ENCODE measurements around the gene B4GALT2.

B4GALT2 gene

DNA sequence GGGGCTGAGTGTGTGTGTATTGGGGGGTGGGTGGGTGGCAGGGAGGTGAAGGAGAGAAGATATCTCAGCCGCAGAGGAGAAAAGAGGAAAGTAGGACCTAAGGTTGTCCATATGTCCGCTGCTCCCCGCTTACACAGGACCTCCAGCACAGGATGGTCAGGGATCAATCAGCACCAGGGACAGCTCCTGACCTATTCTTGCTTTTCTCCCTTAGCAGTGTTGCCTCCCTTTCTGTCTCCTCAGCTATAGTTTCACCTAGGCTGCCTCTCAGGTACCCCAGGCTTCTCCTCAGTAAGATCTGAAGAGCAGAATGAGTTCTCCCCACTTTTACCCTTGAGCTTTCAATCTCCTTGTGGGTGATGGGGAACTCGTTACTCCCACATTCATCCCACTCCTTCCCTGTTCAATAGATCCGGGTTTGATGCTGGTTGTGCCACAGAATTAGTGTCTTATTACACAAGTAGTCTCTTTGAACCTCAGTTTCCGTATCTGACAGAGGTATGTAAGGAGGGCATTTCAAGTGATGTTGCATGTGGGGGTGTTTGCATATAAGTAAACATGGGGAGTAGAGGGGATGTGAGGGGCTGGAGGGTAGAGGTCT, 10.6 kb upstream of the B4GALT2 start:
- in situ Hi-C loops (cut with HindIII; ENCODE audit: low sequenced_read_pairs): no loop called here

GRCh38 chr1:43969416-43969745, 9.6 kb upstream of the B4GALT2 start:
- in situ Hi-C loops (cut with HindIII; ENCODE audit: low sequenced_read_pairs): no loop called here

GRCh38 chr1:43969746-43970466, 9.1 kb upstream of the B4GALT2 start, which contains the start of gene DPH2:
TSS of gene DPH2 (plus strand) at chr1:43970010. CDS start at chr1:43970176, 166 bp downstream.
- in situ Hi-C loops (cut with HindIII; ENCODE audit: low sequenced_read_pairs): loop anchor here (5.0 kb wide), 1 partner anchor 203 kb away; no protein-coding TSS in a partner anchor

DNA sequence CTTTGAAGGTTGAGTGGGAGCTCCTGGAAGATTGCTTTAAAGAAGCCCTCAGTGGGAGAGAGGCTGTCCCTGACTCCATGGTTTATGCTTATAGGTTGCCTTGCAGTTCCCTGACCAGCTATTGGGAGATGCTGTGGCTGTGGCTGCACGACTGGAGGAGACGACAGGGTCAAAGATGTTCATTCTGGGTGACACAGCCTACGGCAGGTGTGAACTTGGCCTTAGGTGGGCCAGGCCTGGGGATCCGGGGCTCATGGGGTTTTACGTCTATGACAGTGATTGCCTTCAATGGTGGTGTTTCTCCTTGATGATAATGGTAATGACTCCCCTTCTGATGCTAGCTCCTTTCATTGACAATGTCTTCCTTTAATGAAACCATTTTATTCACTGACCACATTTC, 8.5 kb upstream of the B4GALT2 start:
- in situ Hi-C loops (cut with HindIII; ENCODE audit: low sequenced_read_pairs): loop anchor here (5.0 kb wide), 1 partner anchor 203 kb away; no protein-coding TSS in a partner anchor

DNA sequence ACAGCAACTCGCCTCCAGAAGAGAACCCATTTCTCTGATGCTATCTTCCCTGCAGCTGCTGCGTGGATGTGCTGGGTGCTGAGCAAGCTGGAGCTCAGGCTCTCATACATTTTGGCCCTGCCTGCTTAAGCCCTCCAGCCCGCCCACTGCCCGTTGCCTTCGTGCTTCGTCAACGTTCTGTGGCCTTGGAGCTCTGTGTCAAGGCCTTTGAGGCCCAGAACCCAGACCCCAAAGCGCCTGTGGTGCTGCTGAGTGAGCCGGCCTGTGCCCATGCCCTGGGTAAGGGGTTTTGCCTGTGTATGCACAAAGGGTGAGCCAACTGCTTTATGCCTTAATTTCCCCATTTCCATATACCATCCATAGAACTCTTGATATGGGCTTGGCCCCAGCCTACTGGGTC, 8.1 kb upstream of the B4GALT2 start:
- in situ Hi-C loops (cut with HindIII; ENCODE audit: low sequenced_read_pairs): loop anchor here (5.0 kb wide), 1 partner anchor 204 kb away; no protein-coding TSS in a partner anchor

DNA sequence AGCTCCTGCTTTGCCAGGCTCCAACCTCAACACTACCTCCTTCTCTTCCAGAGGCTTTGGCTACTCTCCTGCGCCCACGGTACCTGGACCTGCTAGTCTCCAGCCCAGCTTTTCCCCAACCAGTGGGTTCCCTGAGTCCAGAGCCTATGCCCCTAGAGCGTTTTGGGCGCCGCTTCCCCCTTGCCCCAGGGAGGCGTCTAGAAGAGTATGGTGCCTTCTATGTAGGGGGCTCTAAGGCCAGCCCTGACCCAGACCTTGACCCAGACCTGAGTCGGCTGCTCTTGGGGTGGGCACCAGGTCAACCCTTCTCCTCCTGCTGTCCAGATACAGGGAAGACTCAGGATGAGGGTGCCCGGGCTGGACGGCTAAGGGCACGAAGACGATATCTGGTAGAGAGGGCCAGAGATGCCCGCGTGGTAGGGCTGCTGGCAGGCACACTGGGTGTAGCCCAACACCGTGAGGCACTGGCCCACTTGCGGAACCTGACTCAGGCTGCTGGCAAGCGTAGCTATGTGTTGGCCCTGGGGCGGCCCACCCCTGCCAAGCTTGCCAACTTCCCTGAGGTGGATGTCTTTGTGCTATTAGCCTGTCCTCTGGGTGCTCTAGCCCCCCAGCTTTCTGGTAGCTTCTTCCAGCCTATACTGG, 7.6 kb upstream of the B4GALT2 start:
- in situ Hi-C loops (cut with HindIII; ENCODE audit: low sequenced_read_pairs): loop anchor here (5.0 kb wide), 1 partner anchor 204 kb away; no protein-coding TSS in a partner anchor

- in situ Hi-C loops (cut with HindIII; ENCODE audit: low sequenced_read_pairs): loop anchor here (5.0 kb wide), 1 partner anchor 207 kb away; no protein-coding TSS in a partner anchor
These were observed 5.0 kb upstream of the B4GALT2 start for GRCh38 chr1:43973981-43974442.

GRCh38 chr1:43974443-43975248, 4.4 kb upstream of the B4GALT2 start, which contains the start of gene ATP6V0B:
TSS of gene ATP6V0B (plus strand) at chr1:43974960. CDS start at chr1:43975041, 81 bp downstream.
- in situ Hi-C loops (cut with HindIII; ENCODE audit: low sequenced_read_pairs): loop anchor here (5.0 kb wide), 1 partner anchor 207 kb away; no protein-coding TSS in a partner anchor

GRCh38 chr1:43975249-43975961, 3.6 kb upstream of the B4GALT2 start:
- in situ Hi-C loops (cut with HindIII; ENCODE audit: low sequenced_read_pairs): no loop called here

- in situ Hi-C loops (cut with HindIII; ENCODE audit: low sequenced_read_pairs): no loop called here
These were observed 3.0 kb upstream of the B4GALT2 start for GRCh38 chr1:43976045-43976444.

DNA sequence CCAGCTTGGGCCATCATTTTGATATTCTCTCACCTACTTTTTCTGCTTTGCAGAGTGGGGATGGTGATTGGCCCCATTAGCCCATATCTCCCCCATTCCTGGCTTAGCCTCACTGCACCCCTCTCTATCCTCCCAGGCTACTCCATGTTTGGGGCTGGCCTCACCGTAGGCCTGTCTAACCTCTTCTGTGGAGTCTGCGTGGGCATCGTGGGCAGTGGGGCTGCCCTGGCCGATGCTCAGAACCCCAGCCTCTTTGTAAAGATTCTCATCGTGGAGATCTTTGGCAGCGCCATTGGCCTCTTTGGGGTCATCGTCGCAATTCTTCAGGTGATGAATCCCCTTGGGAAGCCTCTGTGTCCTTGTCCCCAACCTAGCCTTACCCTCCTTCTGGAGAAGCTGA, 2.1 kb upstream of the B4GALT2 start:
- in situ Hi-C loops (cut with HindIII; ENCODE audit: low sequenced_read_pairs): no loop called here

DNA sequence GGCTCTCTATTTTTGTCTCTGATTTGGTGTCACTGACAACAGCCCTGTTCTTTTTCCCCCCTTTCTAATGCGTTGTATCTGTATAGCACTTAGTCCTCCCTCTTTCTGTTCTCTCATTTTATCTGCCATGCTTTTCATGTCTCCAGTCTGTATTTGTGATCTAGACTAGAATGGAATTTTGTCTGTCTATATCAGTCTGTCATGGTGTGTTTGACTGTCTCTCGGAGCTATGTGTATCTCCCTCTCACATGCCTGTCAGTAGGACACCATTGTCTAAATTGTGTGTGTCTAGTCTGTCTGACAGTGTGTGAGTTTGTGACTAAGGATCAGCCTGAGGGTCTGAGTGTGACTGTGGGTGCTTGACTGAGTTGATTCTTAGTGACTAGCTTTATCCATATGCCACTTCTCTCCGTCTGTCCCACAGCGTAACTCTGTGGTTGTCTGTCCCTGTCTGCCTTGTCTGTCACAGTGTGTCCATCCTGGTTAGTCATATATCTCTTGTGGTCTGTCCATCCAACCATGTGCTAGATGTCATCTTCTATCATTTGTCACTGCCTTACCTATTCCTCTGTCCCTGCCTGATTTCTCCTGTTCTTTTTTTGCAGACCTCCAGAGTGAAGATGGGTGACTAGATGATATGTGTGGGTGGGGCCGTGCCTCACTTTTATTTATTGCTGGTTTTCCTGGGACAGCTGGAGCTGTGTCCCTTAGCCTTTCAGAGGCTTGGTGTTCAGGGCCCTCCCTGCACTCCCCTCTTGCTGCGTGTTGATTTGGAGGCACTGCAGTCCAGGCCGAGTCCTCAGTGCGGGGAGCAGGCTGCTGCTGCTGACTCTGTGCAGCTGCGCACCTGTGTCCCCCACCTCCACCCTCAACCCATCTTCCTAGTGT, 1.4 kb upstream of the B4GALT2 start:
- in situ Hi-C loops (cut with HindIII; ENCODE audit: low sequenced_read_pairs): no loop called here

GRCh38 chr1:43978264-43978550, 803 bp upstream of the B4GALT2 start:
- in situ Hi-C loops (cut with HindIII; ENCODE audit: low sequenced_read_pairs): no loop called here

DNA sequence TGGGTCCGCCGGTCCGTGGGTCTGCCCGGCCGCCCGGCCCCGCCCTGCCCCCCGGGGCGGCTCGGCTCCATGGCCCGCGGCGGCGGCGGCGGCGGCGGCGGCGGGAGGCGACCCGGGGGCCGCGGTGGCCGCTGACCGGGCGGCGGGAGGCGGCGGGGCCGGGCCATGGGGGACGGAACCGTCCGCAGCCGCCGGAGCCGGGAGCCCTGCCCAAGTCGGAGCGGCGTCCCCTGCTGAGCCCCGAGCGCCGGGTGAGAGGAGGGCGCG, 184 bp downstream of the B4GALT2 start:
- in situ Hi-C loops (cut with HindIII; ENCODE audit: low sequenced_read_pairs): no loop called here

GRCh38 chr1:43979528-43980254, 681 bp downstream of the B4GALT2 start:
- in situ Hi-C loops (cut with HindIII; ENCODE audit: low sequenced_read_pairs): no loop called here

DNA sequence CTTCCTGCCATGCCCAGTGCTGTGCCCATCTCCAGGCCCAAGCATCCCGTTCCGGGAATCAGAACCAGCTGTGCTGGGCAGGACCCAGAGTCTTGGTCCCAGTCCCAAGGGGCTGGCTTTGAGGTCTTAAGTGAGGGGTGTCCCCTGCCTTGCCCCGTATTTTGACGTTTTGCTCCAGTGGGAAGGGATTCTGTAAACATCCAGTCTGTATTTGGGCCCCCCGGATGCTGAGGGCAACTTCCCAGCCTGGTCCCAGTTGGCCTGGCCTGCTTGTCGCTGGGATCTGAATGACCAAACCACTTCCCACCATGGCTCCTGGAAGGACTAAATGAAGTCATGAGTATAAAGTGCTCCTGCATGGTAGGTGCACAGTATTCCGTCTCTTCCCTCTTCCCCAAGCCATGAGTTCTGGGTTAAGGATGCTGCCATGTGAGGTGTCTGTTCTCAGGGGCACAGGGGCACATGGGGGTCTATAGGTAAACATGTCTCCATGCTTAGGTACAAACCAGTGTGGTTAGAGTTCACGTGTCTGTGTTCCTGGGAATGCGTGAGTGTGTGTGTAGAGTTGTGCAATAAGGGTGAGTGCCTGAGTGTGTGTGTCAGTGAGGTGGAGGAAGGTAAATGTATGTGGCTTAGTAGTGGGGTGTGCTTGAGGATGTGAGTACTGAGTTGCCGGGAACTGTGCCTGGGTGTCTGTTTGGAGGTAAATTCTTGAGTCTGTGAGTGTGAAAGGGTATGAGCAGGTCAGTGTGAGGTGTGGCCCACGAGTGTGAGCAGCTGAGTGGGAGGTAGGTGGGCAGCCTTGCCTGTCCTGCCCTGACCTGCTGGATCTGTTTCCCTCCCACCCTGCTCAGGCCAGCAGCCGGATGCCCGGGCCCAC, 1.5 kb downstream of the B4GALT2 start:
- in situ Hi-C loops (cut with HindIII; ENCODE audit: low sequenced_read_pairs): no loop called here

- in situ Hi-C loops (cut with HindIII; ENCODE audit: low sequenced_read_pairs): no loop called here
These were observed 2.1 kb downstream of the B4GALT2 start for GRCh38 chr1:43981135-43981491.

GRCh38 chr1:43981636-43982035, 2.6 kb downstream of the B4GALT2 start:
- in situ Hi-C loops (cut with HindIII; ENCODE audit: low sequenced_read_pairs): no loop called here

All from DLD1 (cell line).